NCI-H187 (cell line): ENCODE measurements around the gene GALC.

Experiments
- DNase-seq, 2 experiments: peaks; one replicate each; lab custom pipeline; 2025; lab: John Stamatoyannopoulos, UW

The GALC gene

DNA sequence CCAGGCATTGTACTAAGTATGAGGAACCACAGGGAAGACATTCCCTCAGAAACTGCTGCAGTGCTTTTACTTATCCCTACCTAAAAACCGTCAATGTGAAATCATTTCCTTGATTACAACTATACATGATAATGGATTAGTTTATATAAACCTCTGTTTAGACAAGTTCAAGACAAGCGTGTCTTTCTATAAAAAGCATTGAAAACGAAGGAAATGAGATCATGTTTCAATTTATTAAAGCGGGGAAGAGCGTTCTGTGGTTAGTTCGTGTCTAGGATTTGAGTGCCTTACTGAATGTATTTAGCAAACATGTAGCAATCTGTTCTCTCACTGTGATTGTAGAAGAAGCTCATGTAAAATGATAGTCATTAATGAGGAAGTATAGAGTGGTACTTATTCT lies 37.5 kb downstream of the GALC start:
- DNase-seq = no peak

DNA sequence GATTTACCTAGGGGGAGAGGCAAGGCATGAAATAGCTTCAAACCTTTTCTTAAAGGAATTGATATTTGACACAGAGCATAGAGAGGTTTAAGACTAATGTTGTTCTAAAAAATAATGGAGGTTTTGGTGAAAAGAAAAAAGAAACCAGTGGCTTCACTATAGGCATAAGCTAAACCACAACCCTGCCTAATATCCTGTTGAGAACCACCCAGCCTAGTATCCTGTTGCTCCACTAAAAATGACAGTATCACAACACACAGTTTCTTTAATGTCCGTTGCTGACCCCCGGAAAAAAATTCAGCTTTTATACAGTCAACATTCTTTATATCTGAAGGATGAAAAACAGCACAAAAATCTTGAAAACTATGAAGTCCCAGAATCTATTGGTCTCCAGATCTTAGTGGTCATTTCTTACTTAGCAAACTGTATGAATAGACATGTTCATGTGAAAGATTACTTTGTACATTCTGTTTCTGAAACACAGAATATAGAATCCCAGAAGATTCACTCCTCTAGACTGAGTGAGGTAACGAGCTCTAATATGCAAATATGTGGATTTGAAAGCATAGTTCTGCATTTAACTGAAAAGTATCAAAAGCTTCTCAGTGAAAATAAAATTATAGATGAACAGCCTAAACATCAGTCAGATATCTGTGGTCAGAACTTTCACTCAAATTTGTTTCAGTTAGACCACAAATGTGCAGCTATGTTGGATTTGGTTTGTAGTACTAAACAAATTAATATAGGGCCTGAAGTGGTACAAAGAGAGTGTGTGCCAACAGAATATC lies 40.5 kb downstream of the GALC start:
- DNase-seq = no peak

DNA sequence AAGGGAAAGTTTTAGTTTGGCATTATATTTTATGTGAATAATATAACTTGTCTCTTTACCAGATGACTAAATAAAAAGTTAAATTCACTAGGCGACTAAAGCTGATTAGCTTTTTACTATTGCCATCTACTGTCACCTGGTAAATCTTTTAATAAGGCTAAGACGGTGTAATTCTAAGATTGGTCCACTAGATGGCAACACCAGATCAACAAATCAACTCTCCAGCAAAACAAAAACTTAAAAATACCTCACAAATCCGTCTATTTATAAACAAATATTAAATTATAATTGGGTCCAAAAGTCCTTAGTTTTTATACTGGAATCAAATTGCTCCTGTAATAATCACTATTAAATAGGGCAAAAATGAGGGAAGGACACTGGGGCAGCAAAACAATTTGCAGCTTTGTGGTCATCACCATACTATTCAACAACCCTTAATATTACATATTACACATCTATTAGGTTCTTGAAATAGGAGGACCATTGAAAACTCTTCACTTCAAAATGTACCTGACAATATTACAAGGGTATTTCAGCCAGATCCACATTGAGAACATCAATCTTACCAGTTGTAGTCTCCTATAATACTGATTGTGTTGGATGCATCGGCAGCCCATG lies 47.9 kb downstream of the GALC start:
- no peak for DNase-seq

- DNase-seq = no peak
Measured at GRCh38 chr14:87940894-87941293, 52.1 kb downstream of the GALC start.

DNA sequence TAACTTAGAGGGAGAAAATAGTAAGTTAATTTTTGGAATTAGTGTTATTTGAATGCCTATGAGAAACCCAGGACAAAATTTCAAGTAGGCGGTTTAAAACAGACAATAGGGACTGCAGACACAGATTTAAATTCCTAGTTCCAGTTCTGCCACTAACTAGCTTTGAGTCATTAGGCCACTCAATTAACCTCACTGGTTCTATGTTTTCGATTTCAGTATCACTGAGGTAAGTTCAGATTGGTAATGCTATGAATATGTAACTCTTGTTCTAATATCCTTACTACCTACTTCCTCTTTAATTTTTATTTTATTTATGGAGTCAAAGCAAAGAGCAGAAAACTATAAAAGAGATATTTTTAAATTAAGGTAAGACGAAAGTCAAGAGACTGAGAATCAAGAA lies 52.6 kb downstream of the GALC start:
- DNase-seq = no peak

DNA sequence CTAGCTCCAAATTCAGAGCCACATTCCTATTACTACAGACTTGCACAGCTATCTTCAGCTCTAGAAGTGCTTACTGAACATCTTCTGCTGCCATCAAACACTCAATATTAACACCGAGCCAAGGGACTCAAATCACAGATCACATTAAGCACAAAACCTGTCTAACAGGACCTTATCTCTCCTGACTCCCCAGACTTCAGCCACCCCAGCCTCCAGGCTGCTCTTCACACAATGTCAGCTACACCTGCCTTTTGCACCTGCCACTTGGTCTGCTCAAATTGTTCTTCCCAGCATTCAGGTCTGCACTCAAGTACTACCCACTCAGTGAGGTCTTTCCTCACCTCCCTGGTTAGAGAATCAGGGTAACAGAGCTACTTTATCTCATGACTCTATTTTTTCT lies 57.1 kb downstream of the GALC start:
- DNase-seq = peak in 1 of 2 experiments; percentile 67

GRCh38 chr14:87935081-87935828 lies 57.7 kb downstream of the GALC start:
- DNase-seq = no peak

DNA sequence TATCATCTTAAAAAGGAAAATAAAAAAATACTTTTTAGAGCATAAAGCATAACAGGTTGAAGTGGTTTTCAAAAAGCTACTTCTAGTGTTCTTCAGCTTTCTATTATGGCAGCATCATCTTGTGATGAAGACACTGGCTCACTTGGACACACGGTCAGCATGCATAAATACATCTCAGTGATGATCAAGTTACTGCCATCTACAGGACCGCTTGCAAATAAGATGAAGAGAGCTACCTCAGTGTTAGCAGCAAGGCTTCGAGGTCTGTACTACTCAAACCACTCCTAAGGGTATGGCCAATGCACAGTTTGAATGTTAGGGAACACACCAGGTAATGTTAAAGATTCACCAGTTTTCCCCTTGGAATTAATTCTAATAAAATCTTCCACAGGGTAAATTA lies 58.8 kb downstream of the GALC start:
- no peak for DNase-seq

DNA sequence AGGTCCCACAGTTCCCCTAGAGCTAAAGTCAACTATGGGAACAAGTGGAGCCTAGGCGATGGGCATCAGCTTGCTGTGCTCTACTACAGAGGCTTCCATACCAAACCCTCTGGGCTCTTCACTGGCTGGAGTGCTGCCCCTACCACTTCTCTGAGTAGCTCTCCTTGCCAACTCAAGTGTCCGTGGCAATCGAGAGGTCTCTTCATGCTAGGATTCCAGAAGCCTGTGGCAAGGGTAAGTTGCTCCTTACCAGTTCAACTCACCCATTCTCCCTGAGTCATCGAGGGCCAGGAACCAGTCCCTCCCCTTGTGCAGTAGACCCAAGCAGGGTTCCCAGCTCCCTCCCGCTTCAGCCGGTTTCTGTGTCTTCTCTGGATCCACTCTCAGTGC lies 76.1 kb downstream of the GALC start:
- peak in 1 of 2 experiments; percentile 34 for DNase-seq

GRCh38 chr14:87916103-87916885 lies 76.7 kb downstream of the GALC start:
- no peak for DNase-seq

DNA sequence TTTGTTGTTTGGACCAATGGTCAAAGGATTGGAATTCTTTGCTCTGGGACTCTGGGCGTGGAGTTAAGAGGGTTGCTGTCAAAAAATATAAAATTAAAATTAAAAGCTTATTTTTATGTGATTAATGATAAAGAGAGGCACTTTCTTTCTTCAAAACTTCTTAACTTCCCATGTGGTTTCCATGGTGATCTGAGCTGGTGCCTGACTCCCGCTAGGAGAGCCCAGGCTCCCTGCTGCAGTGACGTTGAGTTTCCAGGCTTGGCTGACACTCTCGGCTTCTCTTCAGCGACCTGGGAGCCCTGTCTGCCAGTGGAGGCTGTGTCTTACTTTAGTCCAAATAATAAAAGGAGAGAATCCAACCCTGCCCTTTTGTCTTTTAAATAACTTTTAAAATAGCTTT lies 84.4 kb downstream of the GALC start:
- no peak for DNase-seq

GRCh38 chr14:87901652-87902051 lies 91.3 kb downstream of the GALC start:
- DNase-seq = no peak

GRCh38 chr14:87901236-87901635 lies 91.7 kb downstream of the GALC start:
- DNase-seq = no peak

- no peak for DNase-seq
Measured at GRCh38 chr14:87899228-87899627, 93.8 kb downstream of the GALC start.

GRCh38 chr14:87898301-87898700 lies 94.7 kb downstream of the GALC start:
- DNase-seq = no peak

DNA sequence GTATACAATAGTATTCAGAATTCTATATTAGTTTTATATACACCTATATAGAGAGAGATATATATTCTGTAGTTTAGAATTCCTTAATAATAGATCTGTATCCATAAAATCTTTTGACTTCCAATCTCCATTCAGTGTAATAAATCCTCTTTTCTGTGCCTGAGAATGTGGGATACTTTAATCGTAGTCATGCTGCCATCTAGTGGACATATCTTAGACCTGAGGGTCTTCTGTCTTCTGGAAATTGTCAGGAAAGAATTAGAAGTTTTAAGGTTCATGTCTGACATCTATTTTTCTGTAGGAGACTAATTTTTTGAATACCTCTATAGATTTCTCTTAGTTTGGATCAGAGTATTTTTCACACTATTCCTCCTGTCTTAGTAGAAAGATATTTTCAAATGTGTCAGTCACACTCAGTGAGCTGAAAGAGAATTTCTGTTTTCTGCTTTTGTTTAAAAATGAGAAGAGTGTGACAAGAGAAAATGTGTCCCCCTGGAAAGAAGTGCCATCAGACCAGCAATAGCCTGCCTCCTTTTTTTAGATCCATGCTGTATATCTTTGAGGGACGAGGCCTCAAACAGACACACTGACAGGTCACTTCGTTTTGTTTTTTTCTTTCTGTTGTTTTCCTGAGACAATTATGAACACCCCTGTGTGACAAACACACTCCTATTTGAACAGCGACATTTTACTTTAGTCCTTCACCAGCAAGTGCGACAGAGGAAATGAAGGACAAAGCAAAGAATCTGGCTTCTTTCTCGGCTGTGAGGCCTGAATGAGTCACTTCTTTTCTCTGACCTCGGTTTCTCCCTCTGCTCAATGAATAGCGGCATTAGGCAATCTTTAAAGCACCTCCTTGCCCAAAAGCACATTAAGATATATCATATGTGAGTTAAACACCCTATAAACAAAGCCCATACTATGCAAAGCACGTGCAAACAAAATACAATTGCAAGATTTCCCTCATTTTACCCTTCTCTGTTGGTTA lies 96.3 kb downstream of the GALC start:
- peak in 1 of 2 experiments; percentile 38 for DNase-seq

DNA sequence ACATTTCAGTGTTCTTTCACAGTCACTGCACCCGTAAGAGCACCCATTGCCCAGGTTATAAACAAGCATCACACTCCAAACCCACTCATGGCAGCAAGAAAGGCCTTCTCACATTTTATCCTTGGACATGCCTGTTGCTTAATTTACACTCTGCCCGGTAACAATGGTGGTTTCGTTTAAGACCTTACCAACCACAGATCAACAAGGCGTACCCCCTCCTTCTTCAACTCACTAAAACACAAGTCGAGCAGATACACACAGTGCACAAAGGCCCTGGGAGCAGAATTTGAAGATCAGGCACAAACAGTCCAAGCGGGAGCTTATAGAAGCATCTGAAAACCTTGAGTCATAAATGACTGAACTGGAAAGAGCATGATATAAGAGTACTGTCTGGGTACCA lies 98.1 kb downstream of the GALC start:
- DNase-seq = peak; percentile 43 to 61

DNA sequence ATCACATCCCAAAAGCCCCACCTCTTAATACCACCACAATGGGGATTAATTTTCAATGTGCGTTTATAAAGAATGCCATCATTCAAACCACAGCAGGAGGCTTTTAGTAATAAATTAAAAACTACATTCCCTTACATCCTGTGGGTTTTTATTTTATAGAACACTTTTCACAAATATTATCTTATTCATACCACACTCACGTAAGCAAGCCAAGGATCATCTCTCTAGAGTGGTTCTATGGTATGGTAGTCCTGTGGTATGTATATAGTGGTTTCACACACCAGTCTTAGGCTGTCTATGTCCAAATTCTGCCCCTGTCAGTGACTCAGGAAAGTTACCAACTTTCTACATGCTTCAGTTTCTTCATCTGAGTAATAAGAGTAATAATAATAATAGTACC lies 100.2 kb downstream of the GALC start:
- DNase-seq = no peak

DNA sequence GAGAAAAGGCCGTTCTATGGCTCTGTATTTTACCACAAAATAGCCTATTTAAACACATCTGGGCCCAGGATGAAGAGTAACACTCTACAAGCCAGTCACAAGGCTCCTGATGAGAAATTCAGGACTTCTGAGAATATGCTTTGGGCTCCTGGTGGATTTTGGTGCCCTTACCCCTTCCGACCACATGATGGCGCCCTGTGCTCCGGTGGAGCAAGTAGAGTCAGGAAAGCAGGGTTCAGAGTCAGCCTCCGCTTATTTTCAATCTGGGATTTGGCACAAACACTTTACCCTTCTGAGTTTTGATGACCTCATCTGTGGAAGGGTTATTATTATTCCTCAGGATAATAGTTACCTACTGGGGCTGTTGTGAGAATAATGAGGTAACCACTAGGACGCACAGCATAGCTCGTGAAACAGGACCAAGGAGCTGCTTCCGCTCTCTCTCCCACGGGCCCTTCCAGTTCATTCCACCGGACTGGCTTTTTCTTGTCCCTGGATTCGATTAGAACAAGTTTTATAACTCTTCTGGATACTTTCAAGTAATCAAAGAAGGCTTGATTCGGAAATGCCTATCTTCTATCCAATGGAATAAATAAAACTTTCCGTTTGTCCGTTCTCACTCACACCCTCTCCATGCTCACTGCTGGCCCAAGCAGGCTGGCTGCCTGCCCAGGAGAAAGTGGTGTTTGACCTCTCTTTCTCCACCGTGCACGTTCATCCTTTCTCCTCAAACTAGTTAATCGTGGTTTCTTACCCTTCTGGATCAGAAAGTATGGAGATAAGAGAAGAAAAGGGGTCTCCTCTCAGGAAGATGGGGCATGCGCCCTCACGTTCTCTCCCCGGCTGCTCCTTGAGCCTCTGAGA lies 104.6 kb downstream of the GALC start:
- DNase-seq = peak in 1 of 2 experiments; percentile 7

DNA sequence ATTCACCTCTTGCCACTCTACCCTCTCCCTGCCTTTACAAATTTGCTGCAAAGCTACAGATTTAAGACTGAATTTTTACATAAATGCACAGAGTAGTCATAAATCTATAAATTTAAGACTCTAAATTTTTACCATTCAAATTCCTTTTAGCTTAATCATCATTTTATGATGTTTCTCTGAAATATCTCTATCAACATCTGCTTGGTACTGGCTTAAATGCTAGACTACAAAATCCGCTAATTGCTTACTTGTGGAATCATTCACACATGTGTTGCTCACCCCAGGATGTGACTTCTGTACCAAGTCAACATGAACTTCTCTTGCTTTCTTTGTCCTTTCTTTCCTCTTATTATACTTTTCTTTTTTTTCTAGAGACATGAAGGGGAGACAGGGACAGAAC lies 109.2 kb downstream of the GALC start:
- no peak for DNase-seq
